Neural crest cell (in vitro differentiated cells): ENCODE measurements around the gene XRCC1. TPM values are rescaled to one million over a fixed set of nuclear protein-coding genes. Genes with fewer than 3 reads are reported as not detected.

Source experiments
- DNase-seq: peaks from one replicate; pipeline ENCODE4 v3.0.0; 2021; ENCODE audit warnings: low read depth, mixed read lengths, low spot score
- H3K27ac Mint-ChIP-seq: one replicate; pipeline ENCODE4 v1.8.0; 2021; ENCODE audit warnings: mild to moderate bottlenecking, mixed read lengths; ENCODE audit not compliant: unreplicated experiment
- H3K27me3 Mint-ChIP-seq: 2 replicates; pipeline ENCODE4 v1.8.0; 2021; ENCODE audit warnings: low read depth, mild to moderate bottlenecking, mixed read lengths
- H3K36me3 Mint-ChIP-seq: 2 replicates; pipeline ENCODE4 v1.8.0; 2021; ENCODE audit warnings: low read depth, mild to moderate bottlenecking, mixed read lengths
- H3K4me1 Mint-ChIP-seq: 2 replicates; pipeline ENCODE4 v1.8.0; 2021; ENCODE audit warnings: mixed read lengths
- H3K4me3 Mint-ChIP-seq: one replicate; pipeline ENCODE4 v1.8.0; 2021; ENCODE audit warnings: mild to moderate bottlenecking, mixed read lengths
- H3K9me3 Mint-ChIP-seq: 2 replicates; pipeline ENCODE4 v1.8.0; 2021; ENCODE audit warnings: mixed read lengths
- CTCF ChIP-seq: fragments of 200-600 bp; sonication (generic); conservative IDR thresholded peaks from 2 replicates; pipeline ENCODE4 v1.5.0; 2021; ENCODE audit warnings: antibody characterized with exemption, mild to moderate bottlenecking
- total RNA-seq: library from RNA; stranded (reverse); gene quantifications from 2 replicates; pipeline ENCODE4 v1.2.1, GENCODE V29; 2021

XRCC1 gene
- total RNA-seq, 1 donor from 2014 or later, result 79.4 TPM

- TF ChIP-seq CTCF, result no peak
- Mint-ChIP-seq H3K27ac (no peak overlapping the region), H3K36me3 (peaks cover 23% of the 10 kb centered on the region), H3K27me3 (no peaks in the 10 kb centered on the region), H3K9me3 (no peaks in the 10 kb centered on the region), H3K4me3 (no peak overlapping the region), H3K4me1 (no peaks in the 10 kb centered on the region)
- no peak for DNase-seq
Observed at GRCh38 chr19:43545276-43545675, 30.1 kb downstream of the XRCC1 start.

- no peak overlapping the region for H3K4me3 Mint-ChIP-seq
- H3K9me3 Mint-ChIP-seq, result peaks cover 3% of the 10 kb centered on the region
- H3K27me3 Mint-ChIP-seq, result no peaks in the 10 kb centered on the region
- H3K27ac Mint-ChIP-seq, result no peak overlapping the region
- no peaks in the 10 kb centered on the region for H3K4me1 Mint-ChIP-seq
- TF ChIP-seq CTCF, result no peak
- H3K36me3 Mint-ChIP-seq, result peaks cover 34% of the 10 kb centered on the region
- DNase-seq, result no peak
Observed at GRCh38 chr19:43544077-43544476, 31.2 kb downstream of the XRCC1 start.

GRCh38 chr19:43541920-43542650 is 33.2 kb downstream of the XRCC1 start:
- TF ChIP-seq CTCF, result no peak
- H3K27ac Mint-ChIP-seq, result no peak overlapping the region
- peaks cover 45% of the 10 kb centered on the region for H3K36me3 Mint-ChIP-seq

GRCh38 chr19:43540381-43540780 is 34.9 kb downstream of the XRCC1 start:
- no peak for TF ChIP-seq CTCF
- H3K27me3 Mint-ChIP-seq, result no peaks in the 10 kb centered on the region
- H3K4me1 Mint-ChIP-seq, result peaks cover 7% of the 10 kb centered on the region
- peaks cover 44% of the 10 kb centered on the region for H3K36me3 Mint-ChIP-seq
- H3K27ac Mint-ChIP-seq, result peak overlapping the region; percentile 57
- H3K4me3 Mint-ChIP-seq, result no peak overlapping the region
- H3K9me3 Mint-ChIP-seq, result peaks cover 6% of the 10 kb centered on the region
- DNase-seq, result no peak

More at GRCh38 chr19:43541920-43542650, 33.2 kb downstream of the XRCC1 start:
- Mint-ChIP-seq H3K4me3 (no peak overlapping the region), H3K27me3 (no peaks in the 10 kb centered on the region), H3K4me1 (no peaks in the 10 kb centered on the region), H3K9me3 (peaks cover 6% of the 10 kb centered on the region)
- no peak for DNase-seq

- Mint-ChIP-seq H3K27ac (no peak overlapping the region), H3K27me3 (peaks cover 3% of the 10 kb centered on the region), H3K9me3 (peaks cover 6% of the 10 kb centered on the region), H3K36me3 (peaks cover 43% of the 10 kb centered on the region), H3K4me3 (no peak overlapping the region), H3K4me1 (peaks cover 15% of the 10 kb centered on the region)
- TF ChIP-seq CTCF, result no peak
- no peak for DNase-seq
Observed at GRCh38 chr19:43538922-43539321, 36.4 kb downstream of the XRCC1 start.
